GM12892 (cell line): ENCODE results near the gene WTAP.

Experiments used
- DNase-seq: peaks from one replicate; pipeline ENCODE4 v3.0.0; 2011; ENCODE audit not compliant: insufficient read length
- FAIRE-seq: peaks from 2 replicates; lab custom pipeline; 2011; peaks lifted over from hg19 to GRCh38; lab: Jason Lieb, UNC
- POLR2A ChIP-seq: IDR thresholded peaks from 2 replicates; pipeline ENCODE4 v1.6.1; 2011; ENCODE audit warnings: low read depth, low read length, control low read depth
- POLR2AphosphoS5 ChIP-seq: IDR thresholded peaks from 2 replicates; pipeline ENCODE4 v1.6.1; 2011; ENCODE audit warnings: low read depth, low read length, control low read depth
- TAF1 ChIP-seq: IDR thresholded peaks from 2 replicates; pipeline ENCODE4 v1.6.1; 2011; ENCODE audit warnings: low read depth, mild to moderate bottlenecking, control low read depth, low read length, borderline replicate concordance

The WTAP gene

DNA sequence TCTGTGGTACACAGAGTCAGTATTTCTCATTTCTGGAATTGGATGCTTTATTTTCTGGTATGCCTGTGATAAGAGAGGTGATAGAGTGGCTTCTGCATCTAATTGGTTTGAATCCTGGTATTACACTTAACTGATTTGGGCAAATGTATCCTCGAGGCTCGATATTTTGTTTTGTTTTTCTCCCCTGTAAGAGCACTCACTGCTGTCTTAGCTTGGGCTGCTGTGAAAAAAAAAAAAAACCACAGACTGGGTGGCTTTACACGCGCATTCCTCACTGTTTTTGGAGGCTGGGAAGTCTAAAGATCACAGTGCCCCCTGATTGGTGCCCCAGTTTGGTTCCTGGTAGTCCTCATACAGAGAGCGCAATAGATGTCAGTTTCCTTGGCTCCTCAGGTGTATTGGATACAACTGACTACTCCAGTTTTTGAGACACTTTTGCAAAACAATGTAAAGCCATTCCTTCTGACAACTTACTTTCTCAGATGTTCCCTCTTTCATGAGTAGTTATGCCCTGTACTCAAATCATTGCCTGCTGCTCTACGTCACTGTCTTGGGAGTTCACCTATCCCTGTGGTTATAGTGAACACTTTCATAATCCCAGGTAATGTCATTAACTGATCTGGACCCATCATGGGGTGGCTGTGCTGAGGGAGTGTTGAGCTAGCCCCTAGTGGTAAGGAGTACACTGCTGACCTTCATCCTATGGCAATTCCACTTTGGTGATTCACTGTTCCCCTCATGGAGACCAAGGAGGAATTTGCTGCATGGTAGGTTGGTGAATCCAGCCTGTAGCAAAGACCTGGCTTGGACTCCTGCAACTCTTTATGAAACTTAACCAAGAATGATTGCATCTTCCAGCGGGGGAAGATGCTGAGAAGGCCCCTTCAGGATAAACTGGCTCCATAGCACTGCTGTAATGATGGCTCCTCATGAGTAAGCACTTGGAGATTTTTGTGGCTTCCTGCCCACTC lies 31.0 kb downstream of the WTAP start:
- TF ChIP-seq POLR2AphosphoS5 (peak; percentile 45; the same call in 1 of the 2 replicates), TAF1 (no peak)
- FAIRE-seq (no peak), DNase-seq (no peak)

GRCh38 chr6:159759645-159760044 lies 32.3 kb downstream of the WTAP start:
- TF ChIP-seq POLR2A (no peak), TAF1 (no peak), POLR2AphosphoS5 (no peak)
- no peak for DNase-seq
- FAIRE-seq, result no peak

GRCh38 chr6:159760602-159761057 lies 33.3 kb downstream of the WTAP start:
- DNase-seq (no peak), FAIRE-seq (no peak)
- TF ChIP-seq TAF1 (no peak), POLR2A (no peak), POLR2AphosphoS5 (no peak; the same call in 1 of the 2 replicates)

DNA sequence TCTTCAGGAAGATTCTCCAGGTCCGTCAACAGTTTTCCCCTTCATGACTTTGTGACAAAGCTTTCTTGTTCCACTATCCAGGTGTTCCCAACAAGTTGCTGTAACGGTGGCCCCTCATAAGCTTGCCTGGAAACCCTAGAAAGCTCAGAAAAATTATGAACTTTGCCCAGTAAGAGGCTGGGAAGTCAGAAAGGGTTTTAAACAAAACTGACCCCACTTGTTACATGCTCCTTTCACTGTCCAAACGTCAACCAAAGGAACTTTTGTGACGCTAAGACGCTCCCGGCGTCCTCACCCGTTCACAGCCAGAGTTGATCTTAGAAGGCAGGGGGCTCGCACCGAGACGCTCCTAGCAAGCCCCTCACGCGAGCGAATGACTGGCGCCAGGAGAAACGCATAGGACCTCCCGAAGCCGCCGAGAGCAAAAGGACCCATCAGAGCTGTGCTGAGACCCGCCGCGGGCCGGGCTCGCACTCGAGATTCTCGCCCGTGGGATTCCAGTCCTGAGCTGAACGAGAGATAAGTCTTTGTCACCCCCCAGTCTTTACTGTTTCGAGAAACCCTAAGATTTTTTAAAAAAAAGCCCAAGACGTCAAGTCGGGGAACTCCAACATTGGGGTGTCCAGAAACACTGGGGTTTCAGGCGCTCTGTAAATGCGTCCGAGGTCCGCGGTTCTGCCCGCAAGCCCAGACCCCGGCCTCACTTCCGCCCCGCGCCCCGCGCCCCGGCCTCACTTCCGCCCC lies 34.0 kb downstream of the WTAP start:
- TF ChIP-seq POLR2A, result no peak
- TF ChIP-seq TAF1, result no peak
- TF ChIP-seq POLR2AphosphoS5, result no peak
- DNase-seq (no peak), FAIRE-seq (no peak)

GRCh38 chr6:159761873-159762680 lies 34.8 kb downstream of the WTAP start, which contains the start of gene ACAT2:
Gene ACAT2, plus strand, starts transcription at chr6:159762045. Its CDS starts 43 bp downstream, at chr6:159762088.
- 0 out of 2 replicates have a peak, but pooled peaks have one; percentile 8 for TF ChIP-seq TAF1
- peak; percentile 75 for TF ChIP-seq POLR2AphosphoS5
- peak; percentile 72 for TF ChIP-seq POLR2A
- DNase-seq (peak; percentile 97), FAIRE-seq (peak; percentile 99)

DNA sequence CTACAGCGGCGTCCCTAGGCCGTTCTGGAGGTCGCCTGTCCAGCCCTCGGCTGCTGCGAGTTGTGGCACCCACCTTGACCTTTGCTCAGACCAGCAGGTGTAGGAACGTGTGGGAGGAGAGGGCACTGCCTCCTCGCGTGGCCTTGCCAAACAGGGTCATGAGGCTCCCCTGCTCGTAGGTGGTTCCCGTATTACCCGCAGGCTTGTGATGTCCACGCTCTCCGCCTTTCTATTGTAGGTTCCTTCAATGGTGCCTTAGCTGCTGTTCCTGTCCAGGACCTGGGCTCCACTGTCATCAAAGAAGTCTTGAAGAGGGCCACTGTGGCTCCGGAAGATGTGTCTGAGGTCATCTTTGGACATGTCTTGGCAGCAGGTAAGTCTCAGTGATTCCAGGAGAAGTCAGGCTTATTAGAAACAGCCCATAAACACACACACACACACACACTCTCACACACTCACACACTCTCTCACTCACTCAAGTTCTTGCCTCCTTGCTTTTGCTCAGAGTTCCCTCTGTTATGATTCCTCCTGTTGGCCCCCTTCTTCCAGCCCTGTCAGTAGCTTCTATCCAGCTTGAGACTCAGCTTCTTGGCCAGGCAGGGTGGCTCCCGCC lies 35.5 kb downstream of the WTAP start:
- no peak for DNase-seq
- FAIRE-seq, result peak; percentile 66
- TF ChIP-seq POLR2A (no peak), POLR2AphosphoS5 (no peak), TAF1 (no peak)

DNA sequence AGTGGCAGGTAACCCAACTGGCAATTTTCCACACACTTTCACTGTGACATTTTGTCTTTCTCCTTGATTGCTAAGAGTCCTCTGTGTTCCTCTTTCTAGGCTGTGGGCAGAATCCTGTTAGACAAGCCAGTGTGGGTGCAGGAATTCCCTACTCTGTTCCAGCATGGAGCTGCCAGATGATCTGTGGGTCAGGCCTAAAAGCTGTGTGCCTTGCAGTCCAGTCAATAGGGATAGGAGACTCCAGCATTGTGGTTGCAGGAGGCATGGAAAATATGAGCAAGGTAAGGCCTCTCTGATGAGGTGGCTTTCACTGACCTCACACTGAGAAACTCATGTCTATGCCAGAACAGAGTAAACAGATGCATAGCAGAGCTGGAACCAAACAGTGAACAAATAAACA lies 39.6 kb downstream of the WTAP start:
- TF ChIP-seq TAF1 (no peak), POLR2AphosphoS5 (no peak), POLR2A (no peak)
- no peak for DNase-seq
- no peak for FAIRE-seq

GRCh38 chr6:159769470-159769869 lies 42.2 kb downstream of the WTAP start:
- no peak for TF ChIP-seq POLR2AphosphoS5
- TF ChIP-seq TAF1, result no peak
- DNase-seq (no peak), FAIRE-seq (no peak)

DNA sequence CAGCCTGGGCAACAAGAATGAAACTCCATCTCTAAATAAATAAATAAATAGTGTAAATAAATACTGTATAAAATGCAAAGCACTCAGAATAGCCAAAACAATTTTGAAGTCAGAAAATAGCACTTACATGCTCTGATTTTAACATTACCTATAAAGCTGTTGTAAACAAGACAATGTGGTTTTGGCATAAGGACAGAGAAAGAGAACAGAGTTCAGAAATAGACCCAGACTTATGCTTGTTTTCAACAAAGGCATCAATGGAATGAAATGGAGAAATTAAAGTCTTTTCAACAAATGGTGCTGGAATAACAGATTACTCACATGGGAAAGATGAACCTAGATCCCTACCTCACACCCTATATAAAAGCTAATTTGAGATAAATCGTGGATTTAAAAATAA lies 44.9 kb downstream of the WTAP start:
- no peak for FAIRE-seq
- DNase-seq, result no peak
- TF ChIP-seq POLR2AphosphoS5, result no peak
- no peak for TF ChIP-seq POLR2A
- no peak for TF ChIP-seq TAF1

GRCh38 chr6:159777240-159777904 lies 50.1 kb downstream of the WTAP start:
- peak; percentile 63; the same call in 1 of the 2 replicates for TF ChIP-seq POLR2A
- peak; percentile 64 for TF ChIP-seq POLR2AphosphoS5
- TF ChIP-seq TAF1, result no peak
- DNase-seq (no peak), FAIRE-seq (no peak)

DNA sequence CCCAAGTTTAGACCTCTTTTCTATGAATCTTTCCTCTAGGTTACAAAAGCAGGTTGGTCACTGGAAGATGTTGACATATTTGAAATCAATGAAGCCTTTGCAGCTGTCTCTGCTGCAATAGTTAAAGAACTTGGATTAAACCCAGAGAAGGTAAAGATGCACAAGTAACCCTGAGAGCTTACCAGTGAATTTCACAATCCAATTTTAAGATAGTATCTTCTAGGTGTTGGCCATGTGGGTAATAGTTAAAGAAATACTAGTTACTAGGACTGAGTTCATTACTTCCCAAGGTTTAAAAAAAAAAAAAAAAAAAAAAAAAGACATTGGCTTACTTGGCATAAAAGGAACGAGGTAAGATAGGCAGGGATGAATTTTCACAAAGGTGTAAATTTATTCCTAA lies 50.8 kb downstream of the WTAP start:
- no peak for FAIRE-seq

More for the DNA sequence above, 50.8 kb downstream of the WTAP start:
- DNase-seq, result no peak
- no peak for TF ChIP-seq POLR2AphosphoS5
- no peak for TF ChIP-seq TAF1
- no peak for TF ChIP-seq POLR2A
